Measurements from ENCODE around the gene SSPN. TPM values are rescaled to one million over a fixed set of nuclear protein-coding genes. Genes with fewer than 3 reads are reported as not detected.

SSPN gene
- total RNA-seq, 4 donors from 2014 or later: 0.99 to 11.3 (median 3.1) TPM

DNA sequence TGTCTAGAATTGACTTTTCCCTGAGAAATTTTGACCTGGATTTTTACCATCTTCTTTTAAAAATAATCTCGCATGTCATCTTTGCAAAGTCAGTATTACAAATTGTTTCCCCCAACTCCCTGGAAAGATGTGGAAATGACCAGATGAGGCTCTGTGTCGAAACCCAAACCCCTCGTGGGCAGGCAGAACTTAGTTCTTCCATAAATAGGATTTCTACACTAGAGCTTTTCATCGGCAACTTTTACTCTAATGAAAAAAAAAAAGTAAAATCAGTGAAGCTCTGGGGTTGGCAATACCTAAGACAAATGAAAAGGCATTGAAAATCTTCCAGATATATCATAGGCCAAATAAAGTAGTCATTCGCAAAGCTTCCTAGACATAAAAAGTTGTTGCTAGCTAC is 17.0 kb downstream of the SSPN start:
- Histone ChIP-seq H3K4me3 (no peak overlapping the region), H3K9me3 (no peaks in the 10 kb centered on the region), H3K4me1 (no peaks in the 10 kb centered on the region), H3K27me3 (no peaks in the 10 kb centered on the region), H3K36me3 (no peaks in the 10 kb centered on the region), H3K27ac (no peak overlapping the region)
- intact Hi-C loops (cut with DNase I): no loop called here
- DNase-seq: no peak
- TF ChIP-seq, protein P1, sequence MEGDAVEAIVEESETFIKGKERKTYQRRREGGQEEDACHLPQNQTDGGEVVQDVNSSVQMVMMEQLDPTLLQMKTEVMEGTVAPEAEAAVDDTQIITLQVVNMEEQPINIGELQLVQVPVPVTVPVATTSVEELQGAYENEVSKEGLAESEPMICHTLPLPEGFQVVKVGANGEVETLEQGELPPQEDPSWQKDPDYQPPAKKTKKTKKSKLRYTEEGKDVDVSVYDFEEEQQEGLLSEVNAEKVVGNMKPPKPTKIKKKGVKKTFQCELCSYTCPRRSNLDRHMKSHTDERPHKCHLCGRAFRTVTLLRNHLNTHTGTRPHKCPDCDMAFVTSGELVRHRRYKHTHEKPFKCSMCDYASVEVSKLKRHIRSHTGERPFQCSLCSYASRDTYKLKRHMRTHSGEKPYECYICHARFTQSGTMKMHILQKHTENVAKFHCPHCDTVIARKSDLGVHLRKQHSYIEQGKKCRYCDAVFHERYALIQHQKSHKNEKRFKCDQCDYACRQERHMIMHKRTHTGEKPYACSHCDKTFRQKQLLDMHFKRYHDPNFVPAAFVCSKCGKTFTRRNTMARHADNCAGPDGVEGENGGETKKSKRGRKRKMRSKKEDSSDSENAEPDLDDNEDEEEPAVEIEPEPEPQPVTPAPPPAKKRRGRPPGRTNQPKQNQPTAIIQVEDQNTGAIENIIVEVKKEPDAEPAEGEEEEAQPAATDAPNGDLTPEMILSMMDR (IDR thresholded peaks at IDR 0.05): no peak
- TF ChIP-seq POLR2A (IDR thresholded peaks at IDR 0.05): no peak
- WGBS, 2 donors: 68 to 74% methylated on average over 5 of the region's 5 CpGs

GRCh38 chr12:26212988-26213387 is 17.6 kb downstream of the SSPN start:
- H3K27ac ChIP-seq: no peak overlapping the region
- no peak for DNase-seq
- H3K4me3 ChIP-seq: no peak overlapping the region
- no peaks in the 10 kb centered on the region for H3K9me3 ChIP-seq
- no peaks in the 10 kb centered on the region for H3K4me1 ChIP-seq
- WGBS, 2 donors: 85 to 95% methylated on average over 2 of the region's 2 CpGs
- TF ChIP-seq, protein P1 (IDR thresholded peaks at IDR 0.05): no peak
- TF ChIP-seq POLR2A (IDR thresholded peaks at IDR 0.05): no peak
- intact Hi-C loops (cut with DNase I): no loop called here
- no peaks in the 10 kb centered on the region for H3K27me3 ChIP-seq
- H3K36me3 ChIP-seq: no peaks in the 10 kb centered on the region

GRCh38 chr12:26214121-26214520 is 18.7 kb downstream of the SSPN start:
- Histone ChIP-seq H3K9me3 (no peaks in the 10 kb centered on the region), H3K27me3 (no peaks in the 10 kb centered on the region), H3K36me3 (no peaks in the 10 kb centered on the region), H3K4me1 (no peaks in the 10 kb centered on the region), H3K4me3 (no peak overlapping the region), H3K27ac (no peak overlapping the region)
- intact Hi-C loops (cut with DNase I): no loop called here
- DNase-seq: no peak
- 71% methylated on average over 2 of the region's 2 CpGs for WGBS, 2 donors
- no peak for TF ChIP-seq POLR2A (IDR thresholded peaks at IDR 0.05)
- TF ChIP-seq, protein P1 (IDR thresholded peaks at IDR 0.05): no peak

DNA sequence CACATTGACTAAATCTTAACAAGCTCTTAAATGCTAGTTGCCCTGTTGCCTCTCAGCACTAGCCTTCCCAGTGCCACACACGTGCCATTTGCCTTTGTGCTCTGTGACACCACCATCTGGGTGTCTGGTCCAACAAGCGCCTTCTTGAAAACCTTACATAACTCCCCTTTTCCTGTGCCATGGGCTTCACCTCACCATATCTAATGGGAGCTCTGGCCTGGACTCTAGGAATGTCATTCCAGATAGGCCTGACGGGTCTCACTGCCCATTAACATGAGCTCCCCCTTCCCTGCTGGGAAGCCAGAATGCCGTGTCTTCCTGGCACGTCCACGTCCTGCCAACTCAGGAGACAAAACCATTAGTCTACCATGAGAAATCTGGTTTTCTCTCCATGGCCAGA is 24.4 kb downstream of the SSPN start:
- intact Hi-C loops (cut with DNase I): no loop called here
- H3K27me3 ChIP-seq: no peaks in the 10 kb centered on the region
- WGBS, 2 donors: 66 to 100% methylated on average over 2 to 6 of the region's 6 CpGs

DNA sequence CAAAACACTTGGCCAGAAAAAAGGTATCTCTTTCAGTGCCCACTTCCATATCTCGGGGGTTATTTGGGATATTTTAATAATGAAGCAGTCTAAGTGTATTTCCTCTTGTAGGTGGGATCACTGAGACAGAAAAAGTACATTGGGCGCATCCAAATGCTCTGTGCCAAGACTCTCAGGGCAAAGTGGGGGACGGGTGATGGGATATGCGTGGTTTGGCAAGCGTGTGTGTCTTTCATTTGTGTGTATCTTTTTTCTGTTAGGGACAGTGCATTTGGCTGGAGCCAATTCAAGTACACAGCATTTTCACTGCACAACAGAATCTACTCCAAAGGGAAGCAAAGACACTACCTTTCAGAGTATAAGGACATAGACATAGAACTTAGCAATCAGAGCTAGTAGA is 29.3 kb downstream of the SSPN start:
- peaks cover 2 to 17% (median 8%) of the 10 kb centered on the region in 3 donors for H3K4me1 ChIP-seq
- no peaks in the 10 kb centered on the region for H3K36me3 ChIP-seq
- intact Hi-C loops (cut with DNase I): no loop called here
- H3K27ac ChIP-seq: no peak overlapping the region
- TF ChIP-seq, protein P1 (IDR thresholded peaks at IDR 0.05): no peak
- no peak for TF ChIP-seq POLR2A (IDR thresholded peaks at IDR 0.05)
- 88 to 89% methylated on average over 5 of the region's 5 CpGs for WGBS, 2 donors
- H3K4me3 ChIP-seq: no peak overlapping the region
- H3K9me3 ChIP-seq: no peaks in the 10 kb centered on the region
- H3K27me3 ChIP-seq: peaks cover 0 to 15% (median 0%) of the 10 kb centered on the region in 4 donors
- DNase-seq: no peak

More for the DNA sequence above, 24.4 kb downstream of the SSPN start:
- no peaks in the 10 kb centered on the region for H3K4me1 ChIP-seq
- TF ChIP-seq, protein P1 (IDR thresholded peaks at IDR 0.05): no peak
- no peak for TF ChIP-seq POLR2A (IDR thresholded peaks at IDR 0.05)
- H3K9me3 ChIP-seq: no peaks in the 10 kb centered on the region
- H3K27ac ChIP-seq: no peak overlapping the region
- no peak overlapping the region for H3K4me3 ChIP-seq
- no peaks in the 10 kb centered on the region for H3K36me3 ChIP-seq
- DNase-seq: no peak

Data from esophagus squamous epithelium (tissue), 5 donors.